NCI-H446 treated with DMSO at 0.1 percent for 48 hours (cell line): Measurements from ENCODE around the gene NAALADL2.
A peak's percentile ranks its signal among the peaks of the same experiment; 100 is the strongest.
"Not testable (repeated sequence)": the region's sequence is repeated elsewhere in the genome, so short reads cannot be mapped to it uniquely, and the experiment has no call there.

Experiments
- DNase-seq: peaks from one replicate; lab custom pipeline; 2025; lab: John Stamatoyannopoulos, UW

The NAALADL2 gene

DNA sequence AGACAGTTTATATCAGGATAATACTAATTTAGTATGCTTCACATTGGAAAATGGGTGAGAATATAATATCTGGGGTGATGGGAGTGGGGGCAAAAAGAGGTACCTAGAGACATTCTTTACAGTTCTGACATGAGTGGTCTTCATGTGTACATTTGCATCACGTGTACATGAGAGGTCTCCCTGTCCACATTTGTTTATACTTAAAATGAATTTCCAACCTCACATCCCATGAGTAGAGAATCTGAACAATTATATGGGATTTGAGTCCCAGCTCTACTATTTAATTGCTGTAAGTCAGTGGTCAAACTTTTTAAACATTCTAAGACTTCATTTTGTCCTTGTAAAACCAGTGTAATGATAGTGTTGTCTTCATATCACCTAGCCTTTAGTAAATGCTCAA, 408.4 kb downstream of the NAALADL2 start:
- no peak for DNase-seq

DNA sequence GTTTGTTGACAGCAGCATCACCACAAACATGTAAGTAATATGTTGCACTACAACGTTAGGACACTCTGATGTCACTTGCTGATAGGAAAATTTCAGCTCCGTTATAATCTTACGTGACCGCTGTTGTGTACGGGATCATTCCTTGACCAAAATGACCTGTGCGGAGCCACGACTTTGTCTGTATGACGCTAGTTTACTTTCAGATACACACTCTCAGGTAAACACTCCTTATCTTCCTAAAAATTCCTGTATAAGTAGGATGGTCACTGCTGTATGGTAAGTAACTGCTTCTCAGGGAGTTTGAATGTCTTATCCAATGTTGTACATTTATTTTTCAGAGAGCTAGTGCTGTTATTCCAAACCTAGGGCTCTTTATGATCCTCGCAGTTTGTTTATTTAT, 410.3 kb downstream of the NAALADL2 start:
- DNase-seq: no peak

DNA sequence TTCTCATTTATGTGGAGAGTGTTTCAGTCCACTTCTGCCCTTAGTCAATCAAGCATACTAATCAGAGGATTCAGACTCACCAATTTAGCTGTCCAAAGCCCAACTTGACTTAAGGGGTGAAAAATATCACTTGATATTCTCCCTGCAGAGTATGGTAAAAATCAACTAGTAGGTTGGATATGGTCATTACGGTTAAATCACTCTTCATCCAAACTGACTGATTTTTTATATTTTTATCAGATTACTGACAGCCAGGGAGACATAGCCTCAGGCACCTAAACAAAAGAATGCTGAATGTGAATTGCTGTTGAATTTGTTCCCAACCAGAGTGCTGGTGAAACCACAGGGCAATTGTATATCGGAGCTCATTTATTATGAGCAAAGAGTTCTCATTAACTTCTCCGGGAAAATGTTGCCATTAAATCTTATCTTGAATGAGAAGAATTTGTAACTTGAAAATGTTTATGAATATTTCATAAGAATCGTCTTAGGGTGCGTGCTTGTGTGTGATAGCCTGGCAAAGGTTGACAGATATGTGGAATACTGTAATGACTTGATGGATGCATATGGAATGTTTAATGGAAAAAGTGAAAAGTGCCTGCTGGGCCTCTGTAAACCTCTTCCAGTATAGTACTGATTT, 411.2 kb downstream of the NAALADL2 start:
- peak; percentile 87 for DNase-seq

DNA sequence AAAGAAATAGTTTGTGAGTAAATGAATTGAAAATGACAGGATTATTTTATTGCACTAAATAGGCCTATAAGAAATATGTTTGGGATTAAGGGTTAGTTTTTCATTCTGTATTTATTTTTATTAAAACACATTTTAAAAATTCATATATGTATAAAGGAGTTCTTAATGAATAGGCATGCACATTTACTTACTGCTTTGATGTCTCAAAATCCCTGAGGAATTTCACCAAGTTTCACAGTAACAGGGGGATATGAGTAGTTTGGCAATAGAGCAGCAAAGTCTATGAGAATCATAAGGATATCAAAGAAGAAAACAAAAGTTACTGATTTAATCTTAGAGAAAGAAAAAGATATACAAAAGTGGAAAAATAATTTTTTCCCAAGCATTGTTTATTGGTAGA, 411.7 kb downstream of the NAALADL2 start:
- DNase-seq: no peak

DNA sequence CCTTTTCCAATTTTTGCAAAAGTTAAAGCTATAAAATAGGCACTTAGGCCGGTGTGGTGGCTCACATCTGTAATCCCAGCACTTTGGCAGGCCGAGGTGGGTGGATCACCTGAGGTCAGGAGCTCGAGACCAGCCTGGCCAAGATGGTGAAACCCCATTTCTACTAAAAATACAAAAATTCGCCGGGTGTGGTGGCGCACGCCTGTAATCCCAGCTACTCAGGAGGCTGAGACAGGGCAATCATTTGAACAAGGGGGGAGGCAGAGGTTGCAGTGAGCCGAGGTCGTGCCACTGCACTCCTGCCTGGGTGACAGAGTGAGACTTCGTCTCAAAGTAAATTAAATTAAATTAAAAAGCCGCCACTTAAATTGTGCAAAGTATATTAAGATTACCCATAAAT, 412.3 kb downstream of the NAALADL2 start:
- DNase-seq: not testable (repeated sequence)

DNA sequence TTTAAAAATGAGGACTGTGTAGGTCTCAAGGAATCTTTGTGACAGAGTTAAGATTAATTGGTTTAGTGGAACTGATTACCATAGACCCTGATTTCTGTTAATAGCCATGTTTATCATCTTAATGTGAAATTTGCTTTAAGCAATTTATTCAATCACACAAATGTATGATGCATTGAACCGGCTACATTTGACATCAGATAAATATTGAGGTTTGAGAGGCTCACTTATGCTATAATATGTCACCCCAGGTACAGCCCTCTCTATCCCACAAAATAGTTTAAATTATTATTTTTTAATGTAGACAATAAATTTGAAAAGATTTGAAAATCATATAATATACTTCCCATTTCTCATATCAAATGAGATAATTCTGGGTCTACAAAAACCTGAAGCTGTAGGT, 413.3 kb downstream of the NAALADL2 start:
- DNase-seq: no peak

DNA sequence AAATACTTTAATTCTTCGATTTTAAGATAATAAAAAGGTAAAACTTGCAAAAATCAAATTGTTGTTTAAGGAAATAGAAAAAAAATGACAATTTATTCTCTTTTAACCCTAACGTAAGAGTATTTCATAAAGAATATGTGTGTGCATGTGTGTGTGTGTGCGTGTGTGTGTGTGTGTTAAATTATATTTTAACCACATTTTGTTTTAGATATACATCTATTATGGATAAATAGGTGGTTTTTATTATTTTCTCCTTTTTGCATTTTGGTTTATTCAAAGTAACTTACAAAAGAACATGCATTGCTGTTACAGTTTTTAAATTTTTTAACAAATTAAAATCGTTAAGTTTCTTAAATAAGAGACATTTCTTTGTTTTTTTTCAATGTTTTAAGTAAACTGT, 414.4 kb downstream of the NAALADL2 start:
- no peak for DNase-seq

DNA sequence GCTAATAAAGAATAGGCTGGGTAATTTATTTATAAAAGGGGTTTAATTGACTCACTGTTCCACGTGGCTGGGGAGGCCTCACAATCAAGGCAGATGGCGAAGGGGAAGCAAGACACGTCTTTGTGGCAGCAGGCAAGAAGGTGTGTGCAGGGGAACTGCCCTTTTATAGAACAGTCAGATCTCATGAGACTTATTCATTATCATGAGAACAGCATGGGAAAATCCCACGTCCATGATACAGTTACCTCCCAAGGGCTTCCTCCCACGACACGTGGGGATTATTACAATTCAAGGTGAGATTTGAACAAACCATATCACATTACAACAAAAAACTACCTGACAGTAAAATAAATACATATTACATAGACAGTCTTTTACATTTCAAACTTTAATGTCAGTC, 414.9 kb downstream of the NAALADL2 start:
- peak; percentile 84 for DNase-seq

DNA sequence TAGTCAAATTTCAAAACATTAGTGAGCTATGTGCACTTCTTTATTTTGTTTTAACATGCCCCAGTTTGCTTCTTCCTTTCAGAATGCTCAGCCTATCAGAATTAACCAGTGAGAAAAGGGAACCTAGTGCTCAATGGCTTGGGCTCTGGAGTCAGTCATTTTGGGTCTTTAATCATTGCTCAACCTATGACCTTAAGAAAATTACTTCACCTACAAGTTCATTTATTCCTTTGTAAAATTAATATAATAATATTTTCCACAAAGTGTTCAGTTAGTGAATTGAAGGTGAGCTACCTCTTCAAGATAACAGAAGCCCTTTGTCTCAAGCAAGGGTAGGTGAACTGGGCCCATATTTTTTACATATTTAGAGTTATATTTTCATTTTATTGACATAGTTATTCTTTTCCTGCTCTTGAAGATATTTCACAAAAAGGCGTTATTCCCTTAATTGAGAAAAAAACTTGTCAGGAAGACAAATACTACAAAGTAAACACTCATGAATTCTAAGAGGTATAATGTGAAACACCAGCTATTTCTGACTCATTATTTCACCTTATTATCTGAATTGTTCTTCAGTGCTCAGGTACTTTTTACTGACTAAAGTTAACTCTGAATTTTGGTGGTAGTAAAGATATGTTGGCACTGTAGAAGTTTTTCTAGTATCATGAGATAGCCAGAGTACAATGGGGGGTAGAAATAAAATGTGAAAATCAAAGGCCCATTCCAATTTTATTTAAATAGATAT, 415.5 kb downstream of the NAALADL2 start:
- DNase-seq: no peak

DNA sequence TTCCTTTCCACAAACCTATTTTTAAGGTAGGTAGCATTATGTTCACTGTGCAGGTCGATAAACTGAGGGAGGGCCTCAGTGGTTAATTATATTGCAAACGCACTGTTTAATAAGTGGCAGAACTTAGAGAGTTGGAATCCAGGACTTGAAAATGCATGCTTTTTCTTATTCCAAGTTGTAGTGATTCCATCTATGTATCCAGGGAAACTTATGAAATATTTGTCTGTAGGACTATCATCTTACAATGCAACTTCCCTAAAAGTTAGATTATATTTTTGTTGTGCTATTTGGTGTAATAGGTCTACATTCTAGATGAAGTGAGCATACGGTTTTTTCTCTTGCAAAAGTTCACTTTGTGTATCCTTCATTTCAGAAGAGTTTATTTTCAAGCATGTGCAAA, 419.5 kb downstream of the NAALADL2 start:
- DNase-seq: no peak

DNA sequence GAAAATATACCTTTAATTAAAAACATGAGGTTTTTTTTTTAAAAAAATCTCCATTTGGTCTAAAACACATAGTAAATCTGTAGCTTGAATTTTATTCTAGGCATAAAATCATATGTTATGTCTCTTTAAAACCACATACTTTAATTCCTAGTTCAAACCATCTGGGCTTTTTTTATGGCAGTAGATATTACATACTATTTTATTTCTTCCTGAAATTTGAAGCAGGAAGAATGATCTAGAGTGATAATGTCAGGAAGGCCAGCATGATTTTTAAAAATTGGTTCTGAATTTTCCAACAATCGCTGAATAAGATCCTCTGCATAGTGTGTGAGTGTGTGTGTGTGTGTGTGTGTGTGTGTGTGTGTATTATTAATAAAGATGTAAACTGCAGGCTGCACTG, 420.3 kb downstream of the NAALADL2 start:
- DNase-seq: no peak

DNA sequence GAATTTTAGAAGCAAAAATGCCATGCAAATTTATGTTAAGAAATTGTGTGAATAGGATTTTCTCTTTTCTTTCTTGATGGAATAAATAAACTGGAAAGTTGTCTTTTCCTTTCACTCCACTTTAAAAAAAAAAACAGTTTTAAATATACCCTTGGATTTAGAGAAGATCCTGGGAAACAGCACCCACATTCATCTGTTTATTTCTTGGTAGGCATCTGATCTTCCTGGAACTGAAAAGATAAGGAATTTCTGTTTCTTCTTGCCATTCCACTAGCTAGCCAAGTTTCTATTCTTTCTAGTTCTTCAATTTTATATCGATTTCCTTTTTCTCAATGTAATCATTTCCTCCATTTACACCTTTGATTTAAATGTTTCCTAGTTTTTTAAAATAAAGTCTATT, 420.8 kb downstream of the NAALADL2 start:
- no peak for DNase-seq

DNA sequence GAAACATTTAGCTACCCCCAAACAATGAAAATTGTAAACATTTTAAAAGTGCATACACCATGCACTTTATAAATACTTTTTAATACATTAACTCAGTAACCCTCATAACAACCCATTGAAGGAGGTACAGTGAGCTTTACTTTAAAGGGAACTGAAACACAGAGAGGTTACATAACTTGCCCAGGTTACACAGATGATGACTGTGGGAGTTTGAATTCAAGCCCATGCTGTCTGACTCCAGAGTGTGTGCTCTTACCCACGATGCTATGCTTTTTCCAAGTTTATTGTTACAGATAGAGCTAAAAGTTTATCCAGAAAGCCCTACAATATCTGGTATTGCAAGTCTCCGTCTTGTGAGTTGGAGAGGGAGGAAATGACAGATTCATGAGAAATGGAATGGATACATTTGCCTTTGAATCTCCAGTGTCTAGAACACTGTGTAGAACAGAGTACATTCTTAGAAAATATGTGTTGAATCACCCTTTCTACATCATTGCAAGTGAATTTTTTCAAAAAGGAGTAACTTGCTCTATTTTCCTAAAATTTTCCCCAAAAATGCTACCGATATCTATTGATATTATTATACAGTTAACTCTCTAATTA, 428.3 kb downstream of the NAALADL2 start:
- DNase-seq: no peak

DNA sequence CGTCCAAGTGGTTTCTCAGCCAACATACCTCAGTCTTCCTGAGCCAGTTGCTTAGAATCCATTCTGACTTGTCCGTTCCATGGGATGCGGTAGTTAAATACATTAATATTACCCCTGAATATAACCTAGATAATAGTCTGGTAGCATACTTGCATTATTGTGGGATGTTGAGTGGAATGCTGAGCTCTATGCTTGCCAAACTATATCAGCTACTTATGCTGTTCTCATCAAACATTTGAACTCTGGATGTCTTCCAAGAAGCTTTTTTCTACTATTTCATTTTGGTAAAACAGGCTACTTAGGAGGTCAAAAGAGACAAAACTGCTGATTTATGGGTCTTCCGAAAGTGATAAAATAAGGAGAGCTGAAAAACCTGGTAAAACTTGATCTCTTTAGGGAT, 429.5 kb downstream of the NAALADL2 start:
- peak; percentile 67 for DNase-seq

DNA sequence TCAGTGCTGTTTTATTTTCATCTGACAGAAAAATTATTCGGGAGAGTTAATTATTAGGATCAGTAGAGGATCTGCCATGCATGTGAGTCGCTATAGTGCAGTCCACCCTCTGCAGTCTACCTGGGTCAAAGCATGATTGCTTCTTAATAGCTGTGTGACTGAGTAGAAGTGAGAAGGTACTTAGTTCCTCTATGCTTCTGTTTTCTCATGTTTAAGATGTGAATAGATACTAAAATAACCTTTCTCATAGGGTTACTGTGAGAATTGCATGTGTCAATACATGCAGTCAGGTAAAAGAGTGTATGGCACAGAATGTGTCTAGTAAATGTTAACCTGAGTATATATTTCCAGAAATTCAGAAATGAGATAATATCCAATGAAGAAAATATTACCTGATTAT, 435.7 kb downstream of the NAALADL2 start:
- no peak for DNase-seq

DNA sequence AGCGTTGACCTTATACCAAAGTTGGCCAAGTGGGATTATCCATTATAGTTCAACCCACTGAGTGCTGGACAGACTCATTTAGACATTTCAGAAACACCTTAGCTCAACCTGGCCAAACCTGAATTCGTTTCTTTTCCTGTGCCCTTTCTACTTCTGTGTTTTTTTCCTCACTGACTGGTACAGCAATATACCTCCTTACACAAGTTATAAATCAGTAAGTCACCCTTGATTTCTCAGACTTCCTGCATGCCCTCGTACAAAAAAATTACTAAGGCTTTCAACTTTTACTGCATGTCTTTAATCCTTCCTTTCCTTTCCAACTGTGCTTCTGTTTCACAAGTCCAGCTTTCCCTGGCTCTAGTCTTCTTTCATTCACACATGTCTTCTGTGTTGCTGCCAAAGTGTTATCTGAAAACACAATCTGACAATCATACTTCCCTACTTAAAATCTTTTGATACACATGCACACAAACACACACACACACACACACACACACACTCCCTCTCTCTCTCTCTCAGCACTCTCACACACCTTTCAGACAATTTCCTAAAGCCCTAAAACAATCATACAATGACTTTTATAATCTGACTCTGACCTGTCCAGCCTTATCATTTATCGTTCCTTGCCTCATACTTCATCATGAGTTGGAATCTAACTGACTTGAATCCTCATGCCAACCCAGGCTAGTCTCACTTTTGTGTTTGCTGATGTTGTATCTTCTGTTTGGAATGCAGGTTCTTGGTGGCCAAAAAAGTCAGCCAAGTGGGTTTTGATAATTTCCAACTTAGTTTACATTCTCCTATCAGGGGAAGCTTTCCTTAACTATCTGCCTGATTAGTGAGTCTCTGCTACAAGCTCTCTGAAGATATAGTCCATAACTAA, 436.4 kb downstream of the NAALADL2 start:
- DNase-seq: no peak

DNA sequence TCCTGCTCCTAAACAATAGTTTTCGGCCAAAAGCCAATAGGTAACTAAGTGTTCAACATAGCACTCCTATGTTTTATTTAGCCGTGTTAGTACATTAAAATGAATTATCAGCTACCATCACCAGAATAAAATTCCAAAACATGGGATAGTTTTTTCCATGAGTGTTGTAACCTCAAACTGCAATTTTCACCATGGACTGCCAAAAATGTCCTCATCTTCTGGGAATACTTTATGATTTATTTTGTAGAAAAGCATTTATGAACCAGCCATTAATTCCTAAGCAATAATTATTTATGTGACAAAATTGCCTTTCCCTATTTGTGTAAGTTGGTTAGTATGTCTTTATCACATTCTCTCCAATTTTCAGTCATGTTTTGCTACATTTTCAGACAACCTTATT, 438.1 kb downstream of the NAALADL2 start:
- DNase-seq: no peak

DNA sequence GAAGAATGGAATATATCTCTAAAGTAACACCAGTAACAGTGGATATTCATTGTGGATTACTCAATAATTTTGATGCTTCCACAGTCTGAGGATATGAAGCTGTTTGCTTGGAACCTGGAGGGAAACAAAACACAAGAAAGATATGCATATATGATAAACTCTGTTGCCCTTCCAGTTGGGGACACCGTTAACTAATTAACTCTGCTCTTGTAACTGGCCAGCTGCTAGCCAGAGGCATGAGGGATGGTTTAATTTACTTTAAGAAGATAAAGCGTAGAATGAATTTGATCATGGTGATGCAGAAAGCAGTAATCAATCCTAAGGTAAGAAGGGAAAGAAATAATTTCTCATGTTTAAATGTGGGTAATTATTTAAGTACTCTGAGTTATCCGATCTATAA, 442.6 kb downstream of the NAALADL2 start:
- no peak for DNase-seq

DNA sequence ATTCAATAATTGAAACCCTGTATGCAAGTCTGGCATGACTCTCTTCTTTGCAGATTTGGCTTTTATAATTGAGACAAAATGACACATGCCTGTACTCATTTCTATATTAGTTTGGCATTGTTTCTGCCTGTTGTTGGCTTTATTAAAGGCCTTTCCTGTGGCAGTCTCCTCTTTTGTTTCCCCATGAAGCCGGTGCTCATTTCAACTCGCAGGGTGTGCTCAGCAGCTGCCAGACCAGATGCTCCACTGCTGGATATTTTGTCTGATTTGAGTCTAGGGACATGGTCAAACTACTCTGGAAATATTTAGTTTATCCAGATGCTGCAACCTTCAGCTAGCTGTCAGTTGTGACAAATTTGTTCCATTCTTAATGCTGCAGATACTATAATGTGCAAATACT, 445.3 kb downstream of the NAALADL2 start:
- peak; percentile 29 for DNase-seq

DNA sequence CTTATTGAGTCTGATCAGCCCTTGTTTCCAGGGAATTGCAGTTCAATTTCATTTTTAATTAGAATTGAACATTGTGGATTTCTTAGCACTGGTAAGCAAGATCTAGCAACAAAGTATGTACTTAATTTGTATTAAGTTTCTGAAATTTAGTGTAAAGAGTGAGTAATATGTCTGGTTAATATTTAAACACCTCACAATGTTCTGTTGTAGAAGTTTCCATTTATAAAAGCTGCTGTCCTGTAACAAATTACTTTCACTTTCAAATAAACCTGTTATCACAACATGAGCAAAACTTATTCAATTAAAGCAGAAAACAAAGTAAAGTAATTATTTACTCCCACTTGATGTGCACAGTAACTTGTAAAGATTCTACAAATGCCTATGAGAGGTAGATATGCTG, 448.5 kb downstream of the NAALADL2 start:
- DNase-seq: no peak

DNA sequence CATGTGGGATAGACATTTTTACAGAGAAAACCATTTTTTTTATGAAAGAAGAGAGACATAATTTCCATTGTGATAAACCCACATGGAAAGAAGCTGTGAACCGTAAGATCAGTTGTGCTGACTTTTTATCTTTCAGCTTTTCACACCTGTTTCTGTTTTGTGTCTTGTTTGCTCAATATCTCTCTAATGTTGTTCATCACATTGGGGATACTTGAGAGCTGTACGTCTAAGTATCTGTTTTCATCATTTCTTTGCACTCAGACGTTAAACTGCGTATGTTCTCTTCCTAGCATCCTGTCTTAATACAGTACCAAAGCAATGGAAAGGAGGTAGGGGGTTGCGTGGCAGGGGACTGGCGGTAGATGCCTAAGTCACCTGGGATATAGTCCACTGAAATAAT, 449.0 kb downstream of the NAALADL2 start:
- no peak for DNase-seq

DNA sequence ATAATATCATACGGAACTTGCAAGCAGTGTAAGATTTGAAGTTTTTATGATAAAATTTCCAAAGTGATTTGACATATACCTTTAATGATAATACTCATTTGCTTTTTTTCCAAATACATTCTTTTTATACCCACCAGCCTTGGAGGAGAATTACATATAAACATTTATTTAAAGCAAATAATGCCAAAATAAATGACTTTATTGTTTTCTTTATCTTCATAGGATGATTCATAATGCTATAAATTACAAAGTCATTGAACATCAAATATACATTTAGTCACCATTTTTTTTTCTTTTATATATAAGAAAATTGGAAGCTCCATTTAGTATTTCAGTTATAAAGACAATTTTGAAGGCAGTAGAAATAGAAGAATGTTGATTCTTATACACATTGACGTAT, 450.9 kb downstream of the NAALADL2 start:
- no peak for DNase-seq

DNA sequence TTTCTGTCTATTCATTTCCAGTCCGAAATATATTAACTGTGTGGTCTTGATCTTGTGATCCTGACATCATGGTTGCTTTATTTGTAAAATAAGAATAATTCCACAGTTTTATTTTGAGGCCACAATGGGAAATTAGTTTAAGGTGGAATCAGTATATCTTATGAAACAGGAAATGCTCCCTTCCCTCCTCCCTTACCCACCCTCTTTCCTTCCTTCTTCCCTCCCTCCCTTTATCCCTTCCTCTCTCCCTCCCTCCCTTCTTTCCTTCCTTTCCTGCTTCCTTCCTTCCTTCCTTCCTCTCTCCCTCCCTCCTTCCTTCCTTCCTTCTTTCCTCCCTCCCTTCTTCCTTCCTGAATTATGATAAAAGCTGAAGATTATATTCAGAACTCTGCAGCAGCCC, 452.3 kb downstream of the NAALADL2 start:
- DNase-seq: no peak
